ENCODE results near the gene NFYC.
A peak's percentile ranks its signal among the peaks of the same experiment; 100 is the strongest.

The NFYC gene

GRCh38 chr1:40748841-40749718 lies 57.6 kb downstream of the NFYC start:
- H3K36me3 Mint-ChIP-seq (ENCODE audit: low read depth) = peaks cover 65% of the 10 kb centered on the region

GRCh38 chr1:40749817-40750216 lies 58.3 kb downstream of the NFYC start:
- peaks cover 68% of the 10 kb centered on the region for H3K36me3 Mint-ChIP-seq (ENCODE audit: low read depth)
- H3K27ac Mint-ChIP-seq = no peak overlapping the region
- no peaks in the 10 kb centered on the region for H3K9me3 Mint-ChIP-seq
- H3K4me3 Mint-ChIP-seq = no peak overlapping the region
- no peaks in the 10 kb centered on the region for H3K27me3 Mint-ChIP-seq (ENCODE audit: low read depth)
- H3K4me1 Mint-ChIP-seq (ENCODE audit: low read depth) = peaks cover 36% of the 10 kb centered on the region

More at GRCh38 chr1:40748841-40749718, 57.6 kb downstream of the NFYC start:
- Mint-ChIP-seq H3K27ac (no peak overlapping the region), H3K27me3 (ENCODE audit: low read depth) (no peaks in the 10 kb centered on the region), H3K9me3 (no peaks in the 10 kb centered on the region), H3K4me3 (no peak overlapping the region), H3K4me1 (ENCODE audit: low read depth) (peaks cover 38% of the 10 kb centered on the region)

- H3K9me3 Mint-ChIP-seq = no peaks in the 10 kb centered on the region
- no peak overlapping the region for H3K4me3 Mint-ChIP-seq
- no peaks in the 10 kb centered on the region for H3K27me3 Mint-ChIP-seq (ENCODE audit: low read depth)
- H3K4me1 Mint-ChIP-seq (ENCODE audit: low read depth) = peaks cover 34% of the 10 kb centered on the region
- no peak overlapping the region for H3K27ac Mint-ChIP-seq
- H3K36me3 Mint-ChIP-seq (ENCODE audit: low read depth) = peaks cover 69% of the 10 kb centered on the region
These were observed 59.0 kb downstream of the NFYC start for GRCh38 chr1:40750451-40750908.

GRCh38 chr1:40751802-40752201 lies 60.3 kb downstream of the NFYC start:
- no peak overlapping the region for H3K4me3 Mint-ChIP-seq
- peaks cover 65% of the 10 kb centered on the region for H3K36me3 Mint-ChIP-seq (ENCODE audit: low read depth)
- H3K9me3 Mint-ChIP-seq = no peaks in the 10 kb centered on the region
- no peaks in the 10 kb centered on the region for H3K27me3 Mint-ChIP-seq (ENCODE audit: low read depth)
- H3K4me1 Mint-ChIP-seq (ENCODE audit: low read depth) = peaks cover 28% of the 10 kb centered on the region
- H3K27ac Mint-ChIP-seq = no peak overlapping the region

GRCh38 chr1:40753142-40753882 lies 61.8 kb downstream of the NFYC start:
- peaks cover 26% of the 10 kb centered on the region for H3K4me1 Mint-ChIP-seq (ENCODE audit: low read depth)
- H3K27me3 Mint-ChIP-seq (ENCODE audit: low read depth) = no peaks in the 10 kb centered on the region
- peak overlapping the region; percentile 80 for H3K27ac Mint-ChIP-seq
- H3K4me3 Mint-ChIP-seq = peak overlapping the region; percentile 60
- peaks cover 59% of the 10 kb centered on the region for H3K36me3 Mint-ChIP-seq (ENCODE audit: low read depth)
- no peaks in the 10 kb centered on the region for H3K9me3 Mint-ChIP-seq

- no peak overlapping the region for H3K4me3 Mint-ChIP-seq
- H3K27ac Mint-ChIP-seq = peak overlapping the region; percentile 9
- peaks cover 25% of the 10 kb centered on the region for H3K4me1 Mint-ChIP-seq (ENCODE audit: low read depth)
- H3K27me3 Mint-ChIP-seq (ENCODE audit: low read depth) = no peaks in the 10 kb centered on the region
- H3K36me3 Mint-ChIP-seq (ENCODE audit: low read depth) = peaks cover 57% of the 10 kb centered on the region
- H3K9me3 Mint-ChIP-seq = no peaks in the 10 kb centered on the region
These were observed 62.7 kb downstream of the NFYC start for GRCh38 chr1:40754201-40754600.

- no peak overlapping the region for H3K27ac Mint-ChIP-seq
- no peak overlapping the region for H3K4me3 Mint-ChIP-seq
- no peaks in the 10 kb centered on the region for H3K9me3 Mint-ChIP-seq
- H3K4me1 Mint-ChIP-seq (ENCODE audit: low read depth) = peaks cover 26% of the 10 kb centered on the region
- H3K27me3 Mint-ChIP-seq (ENCODE audit: low read depth) = no peaks in the 10 kb centered on the region
- peaks cover 55% of the 10 kb centered on the region for H3K36me3 Mint-ChIP-seq (ENCODE audit: low read depth)
These were observed 63.6 kb downstream of the NFYC start for GRCh38 chr1:40755067-40755466.

GRCh38 chr1:40756523-40756922 lies 65.0 kb downstream of the NFYC start:
- peak overlapping the region; percentile 34 for H3K27ac Mint-ChIP-seq
- no peaks in the 10 kb centered on the region for H3K9me3 Mint-ChIP-seq
- H3K4me3 Mint-ChIP-seq = no peak overlapping the region
- H3K4me1 Mint-ChIP-seq (ENCODE audit: low read depth) = peaks cover 23% of the 10 kb centered on the region
- H3K27me3 Mint-ChIP-seq (ENCODE audit: low read depth) = no peaks in the 10 kb centered on the region
- H3K36me3 Mint-ChIP-seq (ENCODE audit: low read depth) = peaks cover 49% of the 10 kb centered on the region

- Mint-ChIP-seq H3K4me3 (no peak overlapping the region), H3K27me3 (ENCODE audit: low read depth) (no peaks in the 10 kb centered on the region), H3K36me3 (ENCODE audit: low read depth) (peaks cover 46% of the 10 kb centered on the region), H3K9me3 (no peaks in the 10 kb centered on the region), H3K27ac (no peak overlapping the region), H3K4me1 (ENCODE audit: low read depth) (peaks cover 21% of the 10 kb centered on the region)
These were observed 65.6 kb downstream of the NFYC start for GRCh38 chr1:40757084-40757483.

GRCh38 chr1:40758004-40758403 lies 66.5 kb downstream of the NFYC start:
- Mint-ChIP-seq H3K27me3 (ENCODE audit: low read depth) (no peaks in the 10 kb centered on the region), H3K9me3 (no peaks in the 10 kb centered on the region), H3K36me3 (ENCODE audit: low read depth) (peaks cover 48% of the 10 kb centered on the region), H3K27ac (no peak overlapping the region), H3K4me3 (no peak overlapping the region), H3K4me1 (ENCODE audit: low read depth) (peaks cover 24% of the 10 kb centered on the region)

GRCh38 chr1:40758578-40759343 lies 67.3 kb downstream of the NFYC start:
- no peaks in the 10 kb centered on the region for H3K27me3 Mint-ChIP-seq (ENCODE audit: low read depth)
- no peak overlapping the region for H3K27ac Mint-ChIP-seq
- H3K4me1 Mint-ChIP-seq (ENCODE audit: low read depth) = peaks cover 25% of the 10 kb centered on the region
- peaks cover 47% of the 10 kb centered on the region for H3K36me3 Mint-ChIP-seq (ENCODE audit: low read depth)
- H3K9me3 Mint-ChIP-seq = no peaks in the 10 kb centered on the region
- no peak overlapping the region for H3K4me3 Mint-ChIP-seq

- Mint-ChIP-seq H3K4me1 (ENCODE audit: low read depth) (peaks cover 41% of the 10 kb centered on the region), H3K4me3 (no peak overlapping the region), H3K27ac (no peak overlapping the region), H3K27me3 (ENCODE audit: low read depth) (no peaks in the 10 kb centered on the region), H3K9me3 (no peaks in the 10 kb centered on the region), H3K36me3 (ENCODE audit: low read depth) (peaks cover 46% of the 10 kb centered on the region)
These were observed 69.5 kb downstream of the NFYC start for GRCh38 chr1:40760984-40761383.

- Mint-ChIP-seq H3K36me3 (ENCODE audit: low read depth) (peaks cover 52% of the 10 kb centered on the region), H3K27ac (no peak overlapping the region)
These were observed 70.8 kb downstream of the NFYC start for GRCh38 chr1:40762144-40762923.

More at GRCh38 chr1:40762144-40762923, 70.8 kb downstream of the NFYC start:
- Mint-ChIP-seq H3K9me3 (no peaks in the 10 kb centered on the region), H3K4me3 (no peak overlapping the region), H3K27me3 (ENCODE audit: low read depth) (no peaks in the 10 kb centered on the region), H3K4me1 (ENCODE audit: low read depth) (peaks cover 41% of the 10 kb centered on the region)
